Kidney (tissue), 14 donors: ENCODE results near the gene MEIS2. TPM values are rescaled to one million over a fixed set of nuclear protein-coding genes. Genes with fewer than 3 reads are reported as not detected.

Experiments used
- DNase-seq, 5 donors: peaks; one replicate each; pipeline ENCODE4 v3.0.0-alpha.2; 2013 to 2020
- FAIRE-seq: peaks from 2 replicates; lab custom pipeline; 2012; peaks lifted over from hg19 to GRCh38; lab: Jason Lieb, UNC
- H3K27ac ChIP-seq, 2 donors: one replicate each; pipeline ENCODE4 v1.7.0; 2013; ENCODE audit warnings: low read depth in 2 of 2, low read length in 2 of 2, inconsistent platforms in 1 of 2
- H3K27me3 ChIP-seq: one replicate; pipeline ENCODE4 v1.7.1; 2013; ENCODE audit warnings: low read length, inconsistent platforms; ENCODE audit not compliant: control insufficient read depth, insufficient read depth
- H3K36me3 ChIP-seq, 3 donors: one replicate each; pipeline versions ENCODE4 v1.7.0 to v1.7.1; 2013; ENCODE audit warnings: low read length in 3 of 3, control low read depth in 1 of 3, inconsistent platforms in 1 of 3; ENCODE audit not compliant: insufficient read depth in 3 of 3, control insufficient read depth in 2 of 3
- H3K4me1 ChIP-seq, 3 donors: one replicate each; pipeline versions ENCODE4 v1.7.0 to v1.7.1; 2013; ENCODE audit warnings: low read length in 3 of 3, inconsistent platforms in 1 of 3, low read depth in 1 of 3; ENCODE audit not compliant: control insufficient read depth in 2 of 3, insufficient read depth in 2 of 3
- H3K4me3 ChIP-seq, 3 donors: one replicate each; pipeline versions ENCODE4 v1.7.0 to v1.8.1; 2013; ENCODE audit warnings: low read length in 3 of 3, control low read depth in 1 of 3, inconsistent platforms in 1 of 3
- H3K9ac ChIP-seq, 3 donors: one replicate each; pipeline versions ENCODE4 v1.7.0 to v1.7.1; 2013; ENCODE audit warnings: low read length in 3 of 3, control low read depth in 1 of 3, inconsistent platforms in 1 of 3
- H3K9me3 ChIP-seq, 3 donors: one replicate each; pipeline versions ENCODE4 v1.7.0 to v1.7.1; 2013; ENCODE audit warnings: low read length in 3 of 3, control low read depth in 1 of 3, inconsistent platforms in 1 of 3; ENCODE audit not compliant: control insufficient read depth in 2 of 3, insufficient read depth in 1 of 3
- CTCF ChIP-seq: IDR thresholded peaks from 3 replicates; pipeline ENCODE4 v1.5.1; 2012; ENCODE audit warnings: mild to moderate bottlenecking, moderate library complexity, borderline replicate concordance; ENCODE audit not compliant: insufficient read depth; ENCODE audit errors: extremely low read depth
- intact Hi-C: fragments of 100-400 bp; cut with DNase I; formaldehyde crosslinking; loops from one replicate; pipeline ENCODE4 v1.11.1; 2022
- polyA plus RNA-seq: library from polyadenylated mRNA; stranded (reverse); fragments of 350-450 nt; fragmentation: Illumina TruSeq; extraction: RNeasy Lipid Tissue Mini Kit (QIAGEN cat#74804); gene quantifications from one replicate; pipeline ENCODE4 v1.2.3, GENCODE V29; 2014; ENCODE audit warnings: low read depth, low replicate concordance; ENCODE audit not compliant: insufficient read depth
- total RNA-seq: library from RNA; stranded (reverse); fragmentation: NEBNext Ultra II Directional; extraction: Animal tissue kit (Norgen Biotek cat#: 25700); gene quantifications from one replicate; pipeline ENCODE4 v1.2.1, GENCODE V29; 2021
- donor health status: control.
- donor health status: control.
- donor health status: control.
- donor health status: control.
- donor health status: control.
- donor health status: DM: yes; HTN: yes; CAD: no.
- donor health status: Normal renal cell carcinoma (clear cell type).

Gene MEIS2
- total and polyA plus RNA-seq, 2 donors from 2014 or later = 14.7 to 50.9 TPM

DNA sequence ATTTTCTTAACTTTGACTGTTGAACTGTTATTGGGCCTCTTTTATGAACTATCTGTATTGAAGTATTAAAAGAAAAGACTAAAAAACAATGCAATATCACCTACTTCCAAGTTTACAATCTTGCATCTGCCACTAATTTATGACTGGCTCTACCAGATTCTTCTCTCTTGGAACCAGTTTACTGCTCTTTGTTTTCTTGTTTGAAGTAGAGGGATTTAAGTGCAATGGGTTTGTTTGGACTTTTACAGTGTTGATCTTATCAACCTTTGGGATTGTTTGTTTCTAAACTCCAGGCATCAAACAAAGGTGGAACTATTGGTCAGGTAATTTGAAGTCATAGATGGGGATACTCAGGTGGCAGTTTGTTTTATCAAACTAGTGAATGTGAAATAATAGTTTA lies 43.0 kb upstream of the MEIS2 start:
- Histone ChIP-seq H3K27me3 (no peaks in the 10 kb centered on the region), H3K9me3 (no peaks in the 10 kb centered on the region), H3K4me1 (no peaks in the 10 kb centered on the region), H3K9ac (no peak overlapping the region), H3K27ac (no peak overlapping the region), H3K4me3 (no peak overlapping the region), H3K36me3 (no peaks in the 10 kb centered on the region)
- FAIRE-seq (no peak), DNase-seq (no peak)
- intact Hi-C loops = no loop called here
- TF ChIP-seq CTCF = no peak

DNA sequence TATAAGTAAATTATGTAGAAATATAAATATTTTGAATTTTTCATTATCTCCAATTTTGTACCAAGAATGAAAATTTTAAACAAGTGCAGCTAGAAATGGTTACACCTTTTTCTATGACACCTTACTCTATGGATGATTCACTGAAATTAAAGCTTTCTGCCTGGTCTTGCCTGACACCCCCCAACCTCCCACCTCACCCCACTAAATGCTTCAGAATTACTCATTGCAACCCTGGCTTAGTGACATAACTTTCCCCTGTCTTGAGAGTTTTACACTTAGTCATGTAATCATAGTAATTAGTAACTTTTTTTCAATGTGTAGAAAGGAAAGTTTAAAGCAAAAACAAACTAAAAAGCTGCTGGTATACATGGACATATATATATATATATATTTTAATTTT lies 42.0 kb upstream of the MEIS2 start:
- no peaks in the 10 kb centered on the region for H3K27me3 ChIP-seq
- H3K9ac ChIP-seq = no peak overlapping the region
- TF ChIP-seq CTCF = no peak
- DNase-seq (no peak), FAIRE-seq (no peak)
- no peak overlapping the region for H3K4me3 ChIP-seq
- no peaks in the 10 kb centered on the region for H3K4me1 ChIP-seq
- H3K27ac ChIP-seq = no peak overlapping the region
- H3K36me3 ChIP-seq = no peaks in the 10 kb centered on the region
- intact Hi-C loops = no loop called here
- no peaks in the 10 kb centered on the region for H3K9me3 ChIP-seq

GRCh38 chr15:37140531-37141058 lies 40.2 kb upstream of the MEIS2 start:
- intact Hi-C loops = no loop called here
- no peak for FAIRE-seq
- TF ChIP-seq CTCF = no peak

More at GRCh38 chr15:37140531-37141058, 40.2 kb upstream of the MEIS2 start:
- Histone ChIP-seq H3K4me3 (no peak overlapping the region), H3K27ac (no peak overlapping the region), H3K9ac (no peak overlapping the region), H3K27me3 (no peaks in the 10 kb centered on the region), H3K36me3 (no peaks in the 10 kb centered on the region), H3K4me1 (no peaks in the 10 kb centered on the region), H3K9me3 (no peaks in the 10 kb centered on the region)
- DNase-seq = no peak
